Measurements from ENCODE around the gene KANSL1. TPM values are rescaled to one million over a fixed set of nuclear protein-coding genes. Genes with fewer than 3 reads are reported as not detected.

Gene KANSL1
- total RNA-seq, 2 donors from 2014 or later = 26.6 to 29.2 TPM

GRCh38 chr17:46141645-46142044 lies 51.6 kb downstream of the KANSL1 start:
- Histone ChIP-seq H3K4me1 (peaks cover 0 to 86% of the 10 kb centered on the region in 2 donors), H3K27me3 (no peaks in the 10 kb centered on the region), H3K36me3 (no peaks in the 10 kb centered on the region), H3K4me3 (no peak overlapping the region), H3K27ac (no peak overlapping the region), H3K9me3 (no peaks in the 10 kb centered on the region)
- no peak for TF ChIP-seq CTCF (IDR thresholded peaks at IDR 0.05)
- no peak for DNase-seq (ENCODE audit: low spot score)

- Histone ChIP-seq H3K36me3 (no peaks in the 10 kb centered on the region), H3K4me3 (no peak overlapping the region), H3K4me1 (peaks cover 0 to 89% of the 10 kb centered on the region in 2 donors), H3K27me3 (no peaks in the 10 kb centered on the region), H3K9me3 (no peaks in the 10 kb centered on the region), H3K27ac (no peak overlapping the region)
- no peak for DNase-seq (ENCODE audit: low spot score)
- no peak for TF ChIP-seq CTCF (IDR thresholded peaks at IDR 0.05)
Measured at GRCh38 chr17:46140645-46141197, 52.5 kb downstream of the KANSL1 start.

GRCh38 chr17:46139432-46140210 lies 53.6 kb downstream of the KANSL1 start:
- DNase-seq (ENCODE audit: low spot score) = no peak
- Histone ChIP-seq H3K27ac (no peak overlapping the region), H3K9me3 (no peaks in the 10 kb centered on the region), H3K4me3 (no peak overlapping the region), H3K36me3 (no peaks in the 10 kb centered on the region), H3K27me3 (no peaks in the 10 kb centered on the region), H3K4me1 (peaks cover 0 to 82% of the 10 kb centered on the region in 2 donors)
- TF ChIP-seq CTCF (IDR thresholded peaks at IDR 0.05) = no peak

- Histone ChIP-seq H3K27ac (no peak overlapping the region), H3K4me1 (peaks cover 0 to 73% of the 10 kb centered on the region in 2 donors)
Measured at GRCh38 chr17:46138473-46138872, 54.8 kb downstream of the KANSL1 start.

GRCh38 chr17:46136820-46137219 lies 56.4 kb downstream of the KANSL1 start:
- peaks cover 0 to 65% of the 10 kb centered on the region in 2 donors for H3K4me1 ChIP-seq
- H3K27ac ChIP-seq = no peak overlapping the region
- DNase-seq (ENCODE audit: low spot score) = no peak
- H3K36me3 ChIP-seq = no peaks in the 10 kb centered on the region
- H3K27me3 ChIP-seq = no peaks in the 10 kb centered on the region
- H3K9me3 ChIP-seq = no peaks in the 10 kb centered on the region
- no peak for TF ChIP-seq CTCF (IDR thresholded peaks at IDR 0.05)
- no peak overlapping the region for H3K4me3 ChIP-seq

More at GRCh38 chr17:46138473-46138872, 54.8 kb downstream of the KANSL1 start:
- no peaks in the 10 kb centered on the region for H3K36me3 ChIP-seq
- no peak overlapping the region for H3K4me3 ChIP-seq
- no peaks in the 10 kb centered on the region for H3K27me3 ChIP-seq
- no peak for DNase-seq (ENCODE audit: low spot score)
- no peak for TF ChIP-seq CTCF (IDR thresholded peaks at IDR 0.05)
- H3K9me3 ChIP-seq = no peaks in the 10 kb centered on the region

Data from right atrium auricular region (tissue), 2 donors.